T1000 (cell line): ENCODE data around the gene F7.
"Not testable (repeated sequence)": the region's sequence is repeated elsewhere in the genome, so short reads cannot be mapped to it uniquely, and the experiment has no call there.

ENCODE experiments used
- DNase-seq: peaks from one replicate; lab custom pipeline; 2025; ENCODE audit warnings: mixed read lengths; lab: John Stamatoyannopoulos, UW

Gene F7

GRCh38 chr13:113102302-113102701, 3.3 kb upstream of the F7 start:
- DNase-seq, result not testable (repeated sequence)

GRCh38 chr13:113102727-113103126, 2.9 kb upstream of the F7 start:
- no peak for DNase-seq

- no peak for DNase-seq
These were observed 1.9 kb upstream of the F7 start for GRCh38 chr13:113103646-113104045.

GRCh38 chr13:113105921-113106452, 396 bp downstream of the F7 start:
- DNase-seq, result no peak

- no peak for DNase-seq
These were observed 1.2 kb downstream of the F7 start for GRCh38 chr13:113106711-113107351.

GRCh38 chr13:113108521-113108920, 2.9 kb downstream of the F7 start:
- DNase-seq, result not testable (repeated sequence)

- no peak for DNase-seq
These were observed 3.8 kb downstream of the F7 start for GRCh38 chr13:113109151-113110047.

GRCh38 chr13:113110048-113110851, 4.7 kb downstream of the F7 start:
- DNase-seq, result no peak

GRCh38 chr13:113110852-113111315, 5.3 kb downstream of the F7 start:
- peak; percentile 38 for DNase-seq

- not testable (repeated sequence) for DNase-seq
These were observed 6.2 kb downstream of the F7 start for GRCh38 chr13:113111821-113112220.

- DNase-seq, result not testable (repeated sequence)
These were observed 6.9 kb downstream of the F7 start for GRCh38 chr13:113112475-113112874.

GRCh38 chr13:113112893-113113845, 7.6 kb downstream of the F7 start:
- DNase-seq, result no peak

GRCh38 chr13:113113846-113114271, 8.3 kb downstream of the F7 start:
- DNase-seq, result no peak

GRCh38 chr13:113114511-113115362, 9.1 kb downstream of the F7 start:
- DNase-seq, result no peak

GRCh38 chr13:113115363-113116205, 10.0 kb downstream of the F7 start:
- DNase-seq, result no peak

- DNase-seq, result no peak
These were observed 10.7 kb downstream of the F7 start for GRCh38 chr13:113116206-113116800.

GRCh38 chr13:113116871-113117271, 11.3 kb downstream of the F7 start:
- no peak for DNase-seq

- DNase-seq, result no peak
These were observed 11.8 kb downstream of the F7 start for GRCh38 chr13:113117335-113117872.
